ENCODE results near the gene SYT7.
A peak's percentile ranks its signal among the peaks of the same experiment; 100 is the strongest.
"Not testable (repeated sequence)": the region's sequence is repeated elsewhere in the genome, so short reads cannot be mapped to it uniquely, and the experiment has no call there.

The SYT7 gene

GRCh38 chr11:61472282-61472681, 108.6 kb downstream of the SYT7 start:
- DNase-seq (ENCODE audit: low read depth) = no peak

GRCh38 chr11:61468002-61468401, 112.9 kb downstream of the SYT7 start:
- no peak for TF ChIP-seq CTCF (IDR thresholded peaks at IDR 0.05; ENCODE audit: insufficient read depth, low read depth, low read length, missing control alignments)
- DNase-seq (ENCODE audit: low read depth) = no peak
- H3K4me3 ChIP-seq (ENCODE audit: low read length) = no peak overlapping the region

More at GRCh38 chr11:61472282-61472681, 108.6 kb downstream of the SYT7 start:
- no peak for TF ChIP-seq CTCF (IDR thresholded peaks at IDR 0.05; ENCODE audit: insufficient read depth, low read depth, low read length, missing control alignments)
- no peak overlapping the region for H3K4me3 ChIP-seq (ENCODE audit: low read length)

GRCh38 chr11:61467602-61468001, 113.3 kb downstream of the SYT7 start:
- H3K4me3 ChIP-seq (ENCODE audit: low read length) = not testable (repeated sequence)
- DNase-seq (ENCODE audit: low read depth) = peak; percentile 29

All from epithelial cell of esophagus (primary cell).